Uterus (tissue), 4 donors: ENCODE data around the gene VSTM2L. TPM values are rescaled to one million over a fixed set of nuclear protein-coding genes. Genes with fewer than 3 reads are reported as not detected.
"Not testable (repeated sequence)": the region's sequence is repeated elsewhere in the genome, so short reads cannot be mapped to it uniquely, and the experiment has no call there.

Experiments
- DNase-seq, 2 donors: peaks; one replicate each; pipeline ENCODE4 v3.0.0-alpha.2; 2019 to 2020
- H3K27ac ChIP-seq, 2 donors: fragments of 200-600 bp; sonication (generic); 1 replicate in 1 of 2; 2 replicates in 1 of 2; pipeline ENCODE4 v1.5.1; 2016 to 2018
- H3K27me3 ChIP-seq, 2 donors: fragments of 200-600 bp; sonication (generic); one replicate each; pipeline ENCODE4 v1.5.1; 2018 to 2019; ENCODE audit warnings: control low read depth in 1 of 2
- H3K36me3 ChIP-seq, 2 donors: fragments of 200-600 bp; sonication (generic); one replicate each; pipeline ENCODE4 v1.5.1; 2019; ENCODE audit warnings: control low read depth in 1 of 2
- H3K4me1 ChIP-seq, 2 donors: fragments of 200-600 bp; sonication (generic); one replicate each; pipeline ENCODE4 v1.5.1; 2018 to 2019; ENCODE audit warnings: control low read depth in 1 of 2
- H3K4me3 ChIP-seq, 2 donors: fragments of 200-600 bp; sonication (generic); 1 replicate in 1 of 2; 2 replicates in 1 of 2; pipeline ENCODE4 v1.5.1; 2018 to 2019; ENCODE audit warnings: mild to moderate bottlenecking in 1 of 2
- H3K9me3 ChIP-seq, 2 donors: fragments of 200-600 bp; sonication (generic); one replicate each; pipeline ENCODE4 v1.5.1; 2019; ENCODE audit warnings: control low read depth in 1 of 2
- CTCF ChIP-seq, 4 experiments: fragments of 200-600 bp in 2 of 4; fragments of 450-650 bp in 2 of 4; sonication (generic) in 2 of 4; IDR thresholded peaks; one replicate each; pipeline ENCODE4 v1.5.1; 2016 to 2019; ENCODE audit warnings: antibody characterized with exemption in 4 of 4, mild to moderate bottlenecking in 2 of 4, moderate library complexity in 1 of 4
- POLR2A ChIP-seq, 2 donors: fragments of 450-650 bp; IDR thresholded peaks; one replicate each; pipeline ENCODE4 v1.6.1; 2016; ENCODE audit warnings: antibody characterized with exemption in 2 of 2, mild to moderate bottlenecking in 1 of 2, moderate library complexity in 1 of 2
- intact Hi-C: fragments of 100-400 bp; cut with DNase I; formaldehyde crosslinking; loops from one replicate; pipeline ENCODE4 v1.15.1; 2023; ENCODE audit warnings: low total_unique reads
- total RNA-seq, 4 donors: library from RNA; depleted of rRNA in 3 of 4; stranded (reverse); fragments of >200 nt in 3 of 4; gene quantifications; one replicate each; pipeline versions ENCODE4 v1.1.0 to v1.2.4, GENCODE V29; 2014 to 2023
- donor health status: DM: yes; HTN: yes; CAD: no.

The VSTM2L gene
- total RNA-seq, 4 donors from 2014 or later = 0.29 to 5.7 (median 0.73) TPM

GRCh38 chr20:37961066-37961465, 58.1 kb downstream of the VSTM2L start:
- no peaks in the 10 kb centered on the region for H3K4me1 ChIP-seq
- DNase-seq = no peak
- H3K36me3 ChIP-seq = no peaks in the 10 kb centered on the region
- TF ChIP-seq POLR2A (IDR thresholded peaks at IDR 0.05) (no peak), CTCF (IDR thresholded peaks at IDR 0.05) (no peak)
- no peak overlapping the region for H3K27ac ChIP-seq
- no peak overlapping the region for H3K4me3 ChIP-seq
- no peaks in the 10 kb centered on the region for H3K27me3 ChIP-seq
- intact Hi-C loops = no loop called here
- no peaks in the 10 kb centered on the region for H3K9me3 ChIP-seq

- H3K36me3 ChIP-seq, H3K4me3 ChIP-seq, H3K27me3 ChIP-seq, DNase-seq, H3K27ac ChIP-seq, H3K9me3 ChIP-seq, H3K4me1 ChIP-seq, intact Hi-C loops: not testable (repeated sequence)
Observed at GRCh38 chr20:37963483-37963882, 60.6 kb downstream of the VSTM2L start.

GRCh38 chr20:37968841-37969401, 66.0 kb downstream of the VSTM2L start:
- no peak overlapping the region for H3K27ac ChIP-seq
- DNase-seq = no peak
- no peaks in the 10 kb centered on the region for H3K27me3 ChIP-seq
- no peaks in the 10 kb centered on the region for H3K36me3 ChIP-seq
- H3K9me3 ChIP-seq = peaks cover 0 to 11% of the 10 kb centered on the region in 2 donors
- TF ChIP-seq CTCF (IDR thresholded peaks at IDR 0.05) (no peak), POLR2A (IDR thresholded peaks at IDR 0.05) (no peak)
- no peaks in the 10 kb centered on the region for H3K4me1 ChIP-seq
- no peak overlapping the region for H3K4me3 ChIP-seq
- intact Hi-C loops = no loop called here

GRCh38 chr20:37969949-37970855, 67.3 kb downstream of the VSTM2L start:
- no peak for TF ChIP-seq POLR2A (IDR thresholded peaks at IDR 0.05)
- TF ChIP-seq CTCF (IDR thresholded peaks at IDR 0.05) = no peak
- no peak overlapping the region for H3K4me3 ChIP-seq
- intact Hi-C loops = no loop called here

GRCh38 chr20:37970856-37971245, 67.9 kb downstream of the VSTM2L start:
- TF ChIP-seq POLR2A (IDR thresholded peaks at IDR 0.05) = no peak
- TF ChIP-seq CTCF (IDR thresholded peaks at IDR 0.05) = no peak
- H3K36me3 ChIP-seq = no peaks in the 10 kb centered on the region
- H3K4me1 ChIP-seq = no peaks in the 10 kb centered on the region
- H3K27me3 ChIP-seq = no peaks in the 10 kb centered on the region
- H3K4me3 ChIP-seq = no peak overlapping the region
- no peak overlapping the region for H3K27ac ChIP-seq
- no peak for DNase-seq
- peaks cover 0 to 11% of the 10 kb centered on the region in 2 donors for H3K9me3 ChIP-seq
- intact Hi-C loops = no loop called here

More at GRCh38 chr20:37969949-37970855, 67.3 kb downstream of the VSTM2L start:
- no peak overlapping the region for H3K27ac ChIP-seq
- H3K27me3 ChIP-seq = no peaks in the 10 kb centered on the region
- no peaks in the 10 kb centered on the region for H3K4me1 ChIP-seq
- H3K9me3 ChIP-seq = peaks cover 0 to 11% of the 10 kb centered on the region in 2 donors
- no peaks in the 10 kb centered on the region for H3K36me3 ChIP-seq
- DNase-seq = no peak
